GM18511 (cell line): ENCODE data around the gene SAMD10.
"Not testable (repeated sequence)": the region's sequence is repeated elsewhere in the genome, so short reads cannot be mapped to it uniquely, and the experiment has no call there.

Source experiments
- ATAC-seq: cut with Tn5 transposase; IDR thresholded peaks from one replicate; pipeline ENCODE4 v1.9.1; 2021; ENCODE audit warnings: mild to moderate bottlenecking, moderate library complexity; ENCODE audit not compliant: unreplicated experiment

SAMD10 gene

DNA sequence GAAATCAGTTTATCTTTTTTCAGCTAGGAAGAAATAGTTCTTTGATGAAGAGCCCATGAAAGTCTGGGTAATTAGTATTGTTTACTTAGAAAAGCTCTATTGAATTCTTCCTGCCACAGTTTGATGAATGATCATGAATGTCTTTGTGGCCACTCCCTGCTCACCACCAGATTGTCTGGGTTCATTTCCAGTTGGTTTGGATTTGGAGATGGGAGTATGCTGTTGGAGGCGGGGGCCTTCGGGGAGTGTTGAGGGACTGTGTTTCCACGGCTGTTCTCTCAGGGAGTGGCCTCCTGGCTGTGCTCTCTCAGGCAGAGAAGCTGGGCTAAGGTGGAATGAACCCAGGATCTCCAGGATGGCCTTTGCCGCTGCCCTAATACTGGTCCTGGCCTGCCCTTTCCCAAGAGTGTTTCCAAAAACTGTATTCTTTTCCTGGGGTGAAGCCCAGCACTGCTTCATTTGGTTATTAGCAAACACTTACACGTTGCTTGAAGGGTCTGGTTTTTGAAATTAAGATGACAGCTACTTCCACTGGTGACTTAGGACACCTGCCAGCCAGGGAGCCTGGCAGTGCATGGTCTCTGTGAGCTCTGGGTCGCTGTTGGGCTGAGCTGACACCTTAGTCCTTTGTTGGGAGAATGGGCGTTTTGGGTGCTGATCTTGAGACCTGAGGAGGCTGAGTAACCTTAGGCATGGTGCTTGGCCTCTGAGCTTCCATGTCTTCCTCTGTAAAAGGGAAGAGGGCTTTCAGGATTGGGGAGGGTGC is 24.7 kb upstream of the SAMD10 start:
- ATAC-seq: no peak

DNA sequence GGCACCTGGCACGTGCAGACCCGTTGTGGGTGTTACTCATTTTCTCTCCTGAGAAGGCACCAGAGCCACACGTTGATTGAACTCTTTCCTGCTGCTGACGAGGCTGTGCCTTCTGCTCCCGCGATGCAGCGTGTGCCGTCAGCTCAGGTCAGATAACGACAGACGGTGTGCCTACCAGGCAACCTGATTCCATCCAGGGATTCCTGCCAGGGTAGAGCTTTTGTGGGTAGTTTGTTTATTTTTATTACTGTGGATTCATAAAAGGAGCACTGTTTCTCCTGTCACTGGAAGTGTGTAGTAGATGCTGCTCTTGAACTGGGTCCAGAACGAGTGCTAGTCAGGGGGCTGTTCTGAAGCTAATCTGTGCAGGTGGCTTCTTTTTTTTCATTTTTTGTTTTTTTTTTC is 22.2 kb upstream of the SAMD10 start:
- ATAC-seq: no peak

DNA sequence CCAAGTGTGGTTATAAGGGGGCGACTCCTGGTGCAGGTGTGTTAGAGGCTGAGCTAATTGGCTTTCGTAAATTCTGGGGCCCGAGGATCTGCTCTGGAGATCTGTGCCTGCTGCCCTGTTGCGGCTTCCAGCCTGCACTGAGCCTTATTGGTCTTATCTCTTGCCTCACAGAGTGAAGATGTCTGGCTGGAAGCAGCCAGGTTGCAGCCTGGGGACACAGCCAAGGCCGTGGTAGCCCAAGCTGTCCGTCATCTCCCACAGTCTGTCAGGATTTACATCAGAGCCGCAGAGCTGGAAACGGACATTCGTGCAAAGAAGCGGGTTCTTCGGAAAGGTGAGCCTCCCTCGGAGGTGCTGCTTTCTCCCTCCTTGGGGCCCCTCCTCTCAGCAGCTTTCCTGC is 21.5 kb upstream of the SAMD10 start:
- no peak for ATAC-seq

DNA sequence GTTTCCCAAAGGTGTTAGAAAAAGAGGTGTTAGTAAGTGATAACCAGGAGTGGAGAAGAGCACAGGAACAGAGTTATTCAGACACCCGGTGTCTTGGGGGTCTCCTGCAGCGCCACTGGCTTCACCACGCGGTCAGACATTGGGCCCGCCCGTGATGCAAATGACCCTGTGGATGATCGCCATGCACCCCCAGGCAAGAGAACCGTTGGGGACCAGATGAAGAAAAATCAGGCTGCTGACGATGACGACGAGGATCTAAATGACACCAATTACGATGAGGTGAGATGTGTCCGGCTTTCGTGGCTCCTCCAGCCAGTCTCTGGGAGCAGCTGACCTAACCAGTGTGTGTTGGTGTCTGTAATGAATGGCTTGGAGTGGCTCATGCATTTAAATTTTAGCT is 3.5 kb upstream of the SAMD10 start:
- ATAC-seq: no peak

DNA sequence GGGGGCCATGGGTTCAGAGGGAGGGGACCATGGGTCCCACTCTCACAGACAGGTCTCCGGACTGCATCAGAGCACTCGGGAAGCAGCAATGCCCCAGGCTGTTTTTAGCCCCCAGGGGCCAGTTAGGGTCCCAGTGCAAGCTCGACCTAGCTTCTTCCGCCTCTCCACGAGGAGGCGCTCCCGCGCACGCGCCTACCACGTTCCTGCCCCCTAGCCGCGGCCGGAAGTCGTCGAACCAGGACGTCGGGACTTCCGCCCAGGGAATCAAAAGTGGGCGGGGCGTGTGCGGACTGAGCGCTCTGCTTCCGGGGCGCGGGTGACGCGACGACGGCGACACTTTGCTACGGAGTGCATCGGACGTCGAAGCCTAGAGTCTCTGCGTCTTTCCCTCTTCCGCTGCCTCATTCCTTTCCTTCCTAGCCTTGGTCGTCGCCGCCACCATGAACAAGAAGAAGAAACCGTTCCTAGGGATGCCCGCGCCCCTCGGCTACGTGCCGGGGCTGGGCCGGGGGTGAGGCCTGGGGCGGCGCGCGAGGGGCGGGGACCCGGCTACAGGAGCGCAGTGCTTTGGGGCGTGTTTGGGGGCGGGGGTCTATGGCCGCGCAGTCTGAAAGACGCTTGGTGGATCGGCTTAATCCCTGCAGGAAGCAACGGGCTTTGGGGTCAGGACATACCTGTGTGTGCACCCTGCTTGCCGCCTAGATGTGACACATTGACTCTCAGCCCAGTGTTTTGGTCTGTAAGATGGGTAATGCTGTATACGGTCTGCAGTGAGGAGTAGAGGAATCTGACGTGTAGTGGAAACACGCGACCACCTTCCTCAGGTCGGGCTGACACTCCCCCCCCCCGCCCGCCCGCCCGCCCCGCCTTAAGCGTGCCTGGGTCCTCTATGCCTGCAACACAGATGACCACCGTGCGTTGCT is 1.6 kb upstream of the SAMD10 start, which contains the start of gene PRPF6:
Gene PRPF6, plus strand, starts transcription at position 327 of the 923 bp plus-strand sequence. Its CDS starts 114 bp downstream, at position 441.
- ATAC-seq: peak; percentile 52

DNA sequence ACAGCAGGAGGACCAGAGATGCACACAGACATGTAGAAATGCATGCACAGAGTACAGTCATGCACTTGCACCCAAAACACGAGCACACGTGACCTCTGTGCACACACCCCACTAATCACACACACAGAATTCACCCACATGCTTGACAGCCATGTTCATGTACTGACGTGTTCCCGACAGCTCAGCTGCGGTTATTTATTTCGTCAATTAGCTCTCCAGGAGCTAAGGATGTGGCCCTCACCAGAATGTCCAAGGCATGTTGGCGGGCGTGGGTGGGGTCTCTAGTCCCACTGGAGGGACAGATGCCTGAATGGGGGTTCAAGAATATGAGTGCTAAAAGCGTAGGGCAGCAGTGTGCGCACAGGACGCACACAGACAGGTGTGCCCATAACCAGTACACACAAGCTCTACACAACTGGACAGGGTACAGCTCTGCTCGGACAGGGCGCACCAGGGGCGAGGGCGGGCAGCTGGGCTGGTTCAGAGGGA is 919 bp upstream of the SAMD10 start:
- ATAC-seq: no peak

DNA sequence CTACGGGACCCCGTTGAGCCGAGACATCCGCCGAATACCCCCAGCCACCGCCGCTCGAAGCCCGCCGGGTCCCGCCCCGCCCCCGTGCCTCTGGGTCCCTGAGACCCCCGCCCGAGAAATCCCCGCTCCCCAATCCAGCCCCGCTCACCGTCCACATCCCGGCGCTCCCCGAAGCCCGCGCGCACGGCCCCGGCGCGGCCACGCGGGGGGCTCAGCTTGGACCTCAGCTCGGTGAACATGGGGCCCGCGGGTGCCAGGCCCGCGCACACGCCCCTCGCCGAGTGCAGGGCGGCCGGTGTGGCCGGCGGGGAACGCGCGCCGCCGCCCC is 249 bp downstream of the SAMD10 start:
- no peak for ATAC-seq

DNA sequence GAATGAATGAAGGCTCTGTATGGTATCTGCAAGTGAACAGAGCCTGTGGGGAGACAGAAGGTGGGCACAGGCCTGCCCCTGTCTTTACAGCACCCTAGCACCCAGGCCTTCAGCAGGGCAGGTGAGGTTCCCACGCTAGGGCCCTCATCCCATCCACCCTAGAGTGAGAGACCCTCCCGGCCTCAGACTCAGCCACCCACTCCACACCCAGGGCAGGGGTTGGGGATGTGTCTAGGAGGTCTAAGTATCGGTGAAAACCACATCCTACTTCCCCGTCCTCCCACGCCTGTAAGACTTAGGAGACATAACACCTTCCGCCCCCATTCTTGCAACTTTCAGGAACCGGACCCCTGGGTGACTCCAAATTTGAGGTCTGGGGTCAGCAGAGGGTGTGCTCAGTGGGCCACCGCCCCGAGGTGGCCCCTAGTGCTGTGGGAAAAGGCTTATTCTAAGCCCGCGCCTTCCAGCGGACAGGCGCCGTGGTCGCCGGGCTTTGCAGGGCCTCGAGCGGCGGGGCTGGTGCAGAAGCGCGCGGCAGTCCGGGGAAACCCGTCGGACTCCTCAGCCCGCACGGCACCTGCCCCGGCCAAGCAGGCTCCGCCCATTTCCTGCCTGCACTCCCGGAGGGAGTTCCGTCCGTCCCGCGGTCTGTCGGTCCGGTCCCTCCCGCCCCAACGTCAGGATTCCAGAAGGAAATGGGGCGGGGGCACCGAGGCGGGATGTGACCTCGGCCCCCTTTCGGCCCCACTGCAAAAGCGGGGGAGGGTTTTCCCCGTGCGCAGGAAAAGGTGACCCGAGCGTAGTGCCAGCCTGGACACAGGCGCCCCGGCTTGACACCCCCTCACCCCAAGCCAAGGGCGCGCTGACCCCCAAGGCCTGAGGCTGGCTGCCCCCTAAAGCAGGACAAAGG is 868 bp downstream of the SAMD10 start:
- ATAC-seq: peak; percentile 42

DNA sequence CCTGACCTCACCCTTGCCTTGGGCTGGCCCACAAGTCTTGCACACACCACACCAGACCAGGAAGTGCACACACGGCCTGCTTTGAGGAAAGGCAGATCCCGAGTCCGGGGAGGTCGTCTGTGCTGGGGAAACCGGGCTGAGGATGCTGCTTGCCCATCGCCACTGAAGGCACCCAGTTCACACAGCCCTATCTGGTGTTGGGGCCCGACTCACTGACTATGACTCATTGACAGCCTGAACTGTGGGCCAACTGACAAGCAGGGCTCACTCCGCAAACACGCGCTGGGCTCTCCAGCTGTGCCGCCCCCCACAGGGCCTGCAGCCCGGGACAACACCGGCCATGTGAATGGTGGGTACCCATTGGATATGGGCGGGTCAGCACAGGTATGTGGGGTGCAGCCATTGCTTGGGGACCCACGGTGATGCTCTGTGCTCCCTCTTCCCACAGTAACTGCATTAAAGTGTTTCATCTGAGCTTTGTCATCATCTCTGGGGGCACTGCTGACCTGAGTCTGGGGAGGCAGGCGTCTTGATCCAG is 1.6 kb downstream of the SAMD10 start:
- ATAC-seq: no peak

DNA sequence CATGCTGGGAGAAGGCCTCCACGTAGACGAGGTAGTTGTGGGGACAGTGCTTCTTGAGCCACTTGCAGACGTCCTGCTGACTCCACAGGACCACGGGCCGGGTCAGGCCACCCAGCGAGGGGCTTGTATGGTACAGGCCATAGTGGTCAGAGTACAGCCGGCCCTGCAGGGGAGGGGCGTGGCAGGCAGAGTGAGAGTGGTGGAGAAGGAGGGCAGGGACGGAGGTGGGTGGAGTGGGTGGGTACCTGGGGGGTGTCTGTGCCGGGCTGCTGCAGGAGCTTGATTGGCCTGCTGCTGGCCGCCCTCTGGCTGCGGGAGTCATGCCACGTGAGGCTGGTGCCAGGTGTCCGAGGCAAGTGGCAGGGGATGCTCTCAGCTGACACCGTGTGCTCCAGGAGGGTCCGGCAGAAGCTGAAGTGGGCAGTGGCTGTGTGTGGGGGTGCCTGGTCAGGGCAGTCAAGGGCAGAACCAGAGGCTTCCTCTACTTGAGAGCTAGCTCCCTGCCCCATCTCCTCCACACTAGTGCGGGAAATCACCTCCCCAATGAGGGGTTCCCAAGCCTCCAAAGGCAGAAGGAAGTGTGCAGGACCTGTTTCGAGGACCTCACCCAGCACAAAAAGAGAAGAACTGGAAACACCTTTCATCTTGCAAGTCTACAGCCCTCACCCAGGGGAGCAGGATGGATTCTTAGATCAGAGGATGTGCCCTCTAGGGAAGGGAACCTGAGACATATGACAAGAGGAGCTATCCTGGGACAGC is 2.3 kb downstream of the SAMD10 start:
- ATAC-seq: no peak

DNA sequence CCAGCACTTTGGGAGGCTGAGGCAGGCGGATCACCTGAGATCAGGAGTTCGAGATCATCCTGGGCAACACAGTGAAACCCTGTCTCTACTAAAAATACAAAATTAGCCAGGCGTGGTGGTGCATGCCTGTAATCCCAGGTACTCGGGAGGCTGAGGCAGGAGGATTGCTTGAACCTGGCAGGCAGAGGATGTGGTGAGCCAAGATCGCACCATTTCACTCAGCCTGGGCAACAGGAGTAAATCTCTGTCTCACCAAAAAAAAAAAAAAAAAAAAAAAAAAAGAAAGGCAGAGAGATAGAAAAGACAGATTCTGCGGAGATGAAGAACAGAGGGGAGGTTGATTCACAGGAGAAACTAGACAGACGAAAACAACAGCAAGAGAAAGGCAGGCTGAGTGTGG is 2.9 kb downstream of the SAMD10 start:
- ATAC-seq: not testable (repeated sequence)

DNA sequence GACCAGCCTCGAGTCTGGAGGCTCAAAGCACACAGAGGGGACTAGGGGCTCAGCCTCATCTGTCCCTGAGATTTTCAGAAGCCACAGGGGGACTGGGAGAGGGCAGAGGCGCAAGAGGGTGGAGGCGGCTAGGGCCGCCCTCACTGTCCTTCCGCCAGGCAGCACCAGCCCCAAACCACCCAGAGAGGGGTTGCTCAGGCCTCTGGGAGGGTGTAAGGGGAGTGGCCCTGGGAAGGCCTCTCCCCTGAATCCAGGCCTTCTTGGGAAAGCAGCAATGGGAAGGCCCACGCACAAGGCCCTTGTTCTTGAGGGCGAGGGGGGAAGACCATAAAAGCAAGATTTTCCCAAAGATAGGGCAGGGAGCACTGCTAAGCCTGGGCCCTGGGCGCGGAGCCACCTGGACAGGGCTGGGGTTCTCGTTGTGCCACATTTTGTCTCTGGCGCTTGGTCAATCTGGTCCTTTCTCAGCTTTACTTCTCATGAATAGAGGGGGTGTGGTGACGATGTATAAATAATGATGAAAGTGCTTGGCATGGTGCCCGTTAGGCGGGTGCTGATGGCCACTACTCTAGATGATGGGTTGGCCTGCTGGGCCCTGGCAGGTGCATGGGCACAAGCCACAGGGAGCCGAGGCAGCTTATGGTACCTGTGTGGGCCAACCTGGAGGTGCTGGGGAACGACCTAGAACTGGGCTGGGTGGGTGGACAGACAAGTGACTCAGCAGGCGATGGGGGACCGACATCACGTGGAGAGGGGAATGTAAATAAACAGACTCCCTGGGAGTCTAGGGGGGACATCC is 4.8 kb downstream of the SAMD10 start:
- ATAC-seq: no peak

DNA sequence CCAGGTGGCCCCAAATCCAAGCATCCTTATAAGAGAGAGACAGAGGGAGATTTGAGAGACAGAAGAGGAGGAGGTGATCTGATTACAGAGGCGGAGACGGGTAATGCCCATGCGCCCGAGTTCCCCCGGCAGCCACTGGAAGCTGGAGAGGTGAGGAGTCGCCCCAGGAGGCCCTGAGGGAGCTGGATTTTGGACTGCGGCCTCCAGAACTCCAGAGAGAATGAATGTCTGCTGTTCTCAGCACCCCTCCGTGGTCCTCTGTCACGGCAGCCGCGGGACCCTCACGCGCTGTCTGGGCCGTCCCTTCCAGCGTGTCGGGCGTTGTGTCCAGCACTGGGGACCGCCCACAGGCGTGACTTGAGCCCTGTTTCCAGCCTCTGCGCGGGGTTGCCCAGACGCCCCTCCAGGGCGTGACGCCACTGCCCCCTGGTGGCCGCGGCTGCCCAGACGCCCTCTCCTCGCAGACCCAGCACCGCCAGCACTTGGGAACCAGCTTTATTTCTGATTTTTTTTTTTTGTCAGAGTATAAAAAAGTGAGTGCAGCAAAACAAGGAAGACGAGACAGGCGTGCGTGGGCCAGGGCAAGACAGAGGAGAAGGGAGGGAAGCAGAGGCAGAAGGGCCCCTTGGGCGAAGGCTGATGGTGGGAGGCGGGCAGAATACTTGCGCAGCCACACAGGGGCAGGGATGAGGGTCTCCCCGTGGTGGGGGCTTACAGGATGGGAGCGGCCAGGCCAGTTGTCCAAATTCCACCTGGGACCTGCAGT is 5.6 kb downstream of the SAMD10 start:
- no peak for ATAC-seq

DNA sequence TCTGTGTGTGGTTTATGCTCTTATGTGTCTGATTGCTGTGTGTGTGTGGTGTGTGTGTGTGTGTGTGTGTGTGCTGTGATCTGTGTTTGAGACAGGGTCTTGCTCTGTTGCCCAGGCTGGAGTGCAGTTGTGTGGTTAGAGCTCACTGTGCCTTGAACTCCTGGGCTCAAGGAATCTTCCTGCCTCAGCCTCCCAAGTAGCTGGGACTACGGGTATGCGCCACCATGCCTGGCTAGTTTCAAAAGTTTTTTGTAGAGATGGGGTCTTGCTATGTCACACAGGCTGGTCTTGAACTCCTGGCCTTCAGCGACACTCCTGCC is 6.3 kb downstream of the SAMD10 start:
- ATAC-seq: no peak

DNA sequence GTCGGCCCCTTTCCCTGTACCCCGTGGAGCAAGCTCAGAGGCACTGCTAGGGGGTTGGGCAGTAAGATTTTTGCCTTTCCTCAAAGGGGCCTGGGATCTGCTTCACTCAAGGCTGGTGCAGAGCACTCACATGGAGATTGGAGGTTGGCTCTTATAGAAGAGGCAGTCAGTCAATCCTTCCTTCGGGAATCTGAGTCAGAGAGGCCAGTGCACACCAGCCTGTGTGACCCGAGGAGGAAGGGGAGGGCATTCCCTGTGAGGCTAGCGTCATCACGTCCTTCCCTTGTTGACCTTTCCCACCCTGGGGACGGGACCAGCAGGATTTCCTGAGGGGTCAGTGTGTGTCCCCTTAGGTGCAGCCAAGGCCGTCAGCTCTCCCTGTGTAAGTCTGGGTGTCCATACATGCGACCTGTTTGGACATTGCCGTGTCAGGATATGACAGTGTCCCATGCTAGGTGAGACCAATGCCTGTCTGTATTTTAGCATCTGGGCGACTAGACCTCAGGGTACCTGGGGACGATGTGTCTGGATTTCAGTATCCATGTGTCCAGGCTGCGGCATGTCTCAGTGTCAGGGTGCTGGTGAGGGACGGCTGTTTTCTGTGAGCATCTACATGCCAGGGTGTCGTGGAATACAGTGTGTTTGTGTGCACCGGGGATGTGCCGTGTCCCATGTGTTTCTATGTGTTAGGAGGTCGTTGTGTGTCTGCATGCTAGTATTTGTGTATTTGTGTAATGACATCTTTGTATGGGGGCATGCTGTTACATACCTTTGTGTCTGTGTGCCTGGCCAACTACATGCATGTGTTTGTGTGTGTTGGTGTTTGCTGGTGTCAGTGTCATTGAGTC is 6.9 kb downstream of the SAMD10 start:
- ATAC-seq: no peak

DNA sequence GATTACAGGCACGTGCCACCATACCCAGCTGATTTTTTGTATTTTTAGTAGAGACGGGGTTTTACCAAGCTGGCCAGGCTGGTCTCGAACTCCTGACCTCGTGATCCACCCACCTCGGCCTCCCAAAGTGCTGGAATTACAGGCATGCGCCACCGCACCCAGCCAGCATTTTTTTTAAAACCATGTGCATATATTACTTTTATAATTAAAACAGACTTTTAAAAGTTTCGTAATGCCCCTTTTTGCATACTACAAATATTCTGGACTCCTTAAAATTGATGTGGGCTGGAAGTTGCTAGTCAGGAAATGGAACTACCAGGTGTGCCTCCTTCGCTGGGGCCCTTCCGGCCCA is 7.5 kb downstream of the SAMD10 start:
- not testable (repeated sequence) for ATAC-seq

DNA sequence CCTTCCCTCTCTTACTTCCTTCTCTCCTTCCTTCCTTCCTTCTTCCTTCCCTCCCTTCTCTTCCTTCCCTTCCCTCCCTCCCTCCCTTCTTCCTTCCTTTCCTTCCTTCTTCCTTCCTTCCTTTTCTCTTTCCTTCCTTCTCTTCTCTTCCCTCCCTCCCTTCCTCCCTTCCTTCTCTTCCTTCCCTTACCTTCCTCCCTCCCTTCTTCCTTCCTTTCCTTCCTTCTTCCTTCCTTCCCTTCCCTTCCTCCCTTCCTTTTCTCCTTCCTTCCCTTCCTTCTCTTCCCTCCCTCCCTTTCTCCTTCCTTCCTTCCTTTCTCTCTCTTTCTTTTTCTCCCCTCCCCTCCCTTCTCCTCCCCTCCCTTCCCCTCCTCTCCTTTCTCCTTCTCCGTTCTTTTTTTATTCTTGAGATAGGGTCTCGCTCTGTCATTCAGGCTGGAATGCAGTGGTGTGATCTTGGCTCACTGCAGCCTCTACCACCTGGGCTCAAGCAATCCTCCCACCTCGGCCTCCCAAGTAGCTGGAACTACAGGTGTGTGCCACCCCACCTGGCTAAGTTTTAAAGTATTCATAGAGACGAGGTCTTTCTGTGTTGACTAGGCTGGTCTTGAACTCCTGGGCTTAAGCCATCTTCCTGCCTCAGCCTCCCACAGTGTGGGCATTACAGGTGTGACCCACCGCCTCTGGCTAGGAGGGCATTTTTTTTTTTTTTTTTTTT is 8.6 kb downstream of the SAMD10 start:
- ATAC-seq: no peak
